ENCODE results near the gene TTN.

The TTN gene

DNA sequence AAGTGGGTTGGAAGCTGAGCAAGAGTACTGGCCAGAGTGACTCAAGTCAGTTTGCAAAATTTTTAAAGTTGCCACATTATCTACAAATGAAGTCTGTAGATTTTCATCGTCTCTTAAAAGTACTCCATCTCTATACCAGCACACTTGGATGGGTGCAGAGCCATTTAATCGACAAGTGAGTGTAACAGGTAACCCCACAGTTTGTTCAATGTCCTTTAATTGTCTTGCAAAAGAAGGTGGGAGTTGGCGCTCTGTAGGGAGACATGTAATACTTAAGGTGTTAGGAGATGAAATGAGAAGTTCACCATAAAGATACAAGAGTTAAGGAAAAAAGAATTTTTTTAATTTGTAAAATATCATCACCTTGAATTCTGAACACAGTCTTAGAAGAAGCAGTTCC lies 84.9 kb downstream of the TTN start:
- CTCF ChIA-PET: no interaction called here
- POLR2A ChIA-PET (ENCODE audit: low non-redundant PET): no interaction called here
- no peak for DNase-seq (ENCODE audit: low spot score)
- H3K27ac ChIP-seq: no peak overlapping the region
- TF ChIP-seq, protein P1, sequence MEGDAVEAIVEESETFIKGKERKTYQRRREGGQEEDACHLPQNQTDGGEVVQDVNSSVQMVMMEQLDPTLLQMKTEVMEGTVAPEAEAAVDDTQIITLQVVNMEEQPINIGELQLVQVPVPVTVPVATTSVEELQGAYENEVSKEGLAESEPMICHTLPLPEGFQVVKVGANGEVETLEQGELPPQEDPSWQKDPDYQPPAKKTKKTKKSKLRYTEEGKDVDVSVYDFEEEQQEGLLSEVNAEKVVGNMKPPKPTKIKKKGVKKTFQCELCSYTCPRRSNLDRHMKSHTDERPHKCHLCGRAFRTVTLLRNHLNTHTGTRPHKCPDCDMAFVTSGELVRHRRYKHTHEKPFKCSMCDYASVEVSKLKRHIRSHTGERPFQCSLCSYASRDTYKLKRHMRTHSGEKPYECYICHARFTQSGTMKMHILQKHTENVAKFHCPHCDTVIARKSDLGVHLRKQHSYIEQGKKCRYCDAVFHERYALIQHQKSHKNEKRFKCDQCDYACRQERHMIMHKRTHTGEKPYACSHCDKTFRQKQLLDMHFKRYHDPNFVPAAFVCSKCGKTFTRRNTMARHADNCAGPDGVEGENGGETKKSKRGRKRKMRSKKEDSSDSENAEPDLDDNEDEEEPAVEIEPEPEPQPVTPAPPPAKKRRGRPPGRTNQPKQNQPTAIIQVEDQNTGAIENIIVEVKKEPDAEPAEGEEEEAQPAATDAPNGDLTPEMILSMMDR (conservative IDR thresholded peaks at IDR 0.05; ENCODE audit: low read depth): no peak

DNA sequence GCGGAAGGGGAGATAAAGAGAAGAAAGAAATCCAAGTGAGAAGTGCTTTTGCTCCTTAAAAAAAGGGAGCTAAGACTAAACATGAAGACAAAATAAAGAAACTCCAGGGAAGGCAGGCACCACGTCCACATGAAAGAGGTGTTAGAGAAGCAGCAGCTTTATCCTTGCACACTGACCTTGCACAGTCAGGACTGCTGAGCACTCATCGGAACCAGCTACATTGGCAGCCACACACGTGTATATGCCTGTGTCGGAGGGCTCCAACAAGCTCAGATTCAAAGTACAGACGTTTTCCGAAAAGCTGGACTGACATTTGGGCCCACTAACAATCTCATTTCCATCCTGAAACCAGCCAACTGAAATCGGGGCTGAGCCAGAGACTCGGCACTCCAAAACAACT lies 88.2 kb downstream of the TTN start:
- CTCF ChIA-PET: no interaction called here

DNA sequence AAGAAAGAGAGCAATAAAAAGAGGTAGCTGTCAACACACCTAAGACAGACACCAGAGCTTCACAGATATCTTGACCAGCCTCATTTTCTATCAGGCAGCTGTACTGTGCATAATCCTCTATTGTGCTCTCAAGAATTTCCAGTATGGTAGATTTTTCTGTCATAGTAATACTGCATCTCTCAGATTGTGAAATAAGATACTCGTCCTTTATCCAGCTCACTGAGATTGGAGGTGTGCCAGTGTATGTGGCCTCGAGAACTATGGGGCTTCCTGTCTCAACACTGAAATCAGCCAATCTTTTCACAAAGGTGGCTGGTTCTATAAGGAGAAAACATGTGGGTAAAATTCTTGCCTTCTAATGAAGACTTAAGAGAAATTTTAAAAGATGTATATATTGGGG lies 88.9 kb downstream of the TTN start:
- no peak overlapping the region for H3K27ac ChIP-seq
- ChIA-PET POLR2A (ENCODE audit: low non-redundant PET) (no interaction called here), CTCF (no interaction called here)
- TF ChIP-seq, protein P1 (conservative IDR thresholded peaks at IDR 0.05; ENCODE audit: low read depth): no peak
- no peak for DNase-seq (ENCODE audit: low spot score)

More for the DNA sequence above, 88.2 kb downstream of the TTN start:
- DNase-seq (ENCODE audit: low spot score): no peak
- TF ChIP-seq, protein P1 (conservative IDR thresholded peaks at IDR 0.05; ENCODE audit: low read depth): no peak
- H3K27ac ChIP-seq: no peak overlapping the region
- POLR2A ChIA-PET (ENCODE audit: low non-redundant PET): no interaction called here

DNA sequence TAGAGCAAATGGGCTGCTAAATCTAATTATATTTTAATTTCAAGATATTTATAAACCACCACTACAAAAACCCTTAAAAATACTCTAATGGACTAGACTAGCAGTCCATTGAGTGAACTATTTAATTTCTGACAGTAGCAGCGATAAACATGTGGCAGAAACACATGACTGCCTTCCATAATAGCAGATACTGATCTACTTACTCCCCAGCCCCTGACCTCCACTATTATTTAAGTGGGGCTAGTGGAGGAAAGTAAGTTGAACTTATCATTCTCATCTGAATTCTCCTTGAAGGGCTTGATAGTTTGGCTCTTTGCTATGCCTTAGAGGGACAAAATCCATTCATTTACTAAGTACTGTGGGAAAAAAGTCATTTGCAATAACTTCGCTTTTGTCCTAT lies 90.8 kb downstream of the TTN start:
- TF ChIP-seq, protein P1 (conservative IDR thresholded peaks at IDR 0.05; ENCODE audit: low read depth): no peak
- H3K27ac ChIP-seq: no peak overlapping the region
- no peak for DNase-seq (ENCODE audit: low spot score)
- POLR2A ChIA-PET (ENCODE audit: low non-redundant PET): no interaction called here
- CTCF ChIA-PET: no interaction called here

DNA sequence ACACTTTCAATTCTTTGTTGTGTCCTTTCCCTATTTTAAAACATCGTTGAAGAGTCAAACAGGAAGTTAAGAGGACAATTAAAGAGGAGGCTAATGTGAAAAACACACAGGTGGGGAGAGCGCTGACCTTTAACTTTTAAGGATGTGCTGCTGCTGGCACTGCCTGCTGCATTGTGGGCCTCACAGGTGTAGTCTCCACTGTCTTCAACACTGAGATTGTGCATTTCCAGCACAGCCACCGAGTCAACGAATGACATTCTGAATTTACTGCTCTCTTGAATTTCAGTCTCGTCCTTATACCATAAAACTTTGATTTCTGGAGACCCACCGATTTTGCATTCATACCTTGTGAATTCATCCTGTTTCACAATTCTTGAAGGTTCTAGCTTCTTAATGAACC lies 91.9 kb downstream of the TTN start:
- H3K27ac ChIP-seq: no peak overlapping the region
- ChIA-PET CTCF (no interaction called here), POLR2A (ENCODE audit: low non-redundant PET) (no interaction called here)
- TF ChIP-seq, protein P1 (conservative IDR thresholded peaks at IDR 0.05; ENCODE audit: low read depth): no peak
- no peak for DNase-seq (ENCODE audit: low spot score)

DNA sequence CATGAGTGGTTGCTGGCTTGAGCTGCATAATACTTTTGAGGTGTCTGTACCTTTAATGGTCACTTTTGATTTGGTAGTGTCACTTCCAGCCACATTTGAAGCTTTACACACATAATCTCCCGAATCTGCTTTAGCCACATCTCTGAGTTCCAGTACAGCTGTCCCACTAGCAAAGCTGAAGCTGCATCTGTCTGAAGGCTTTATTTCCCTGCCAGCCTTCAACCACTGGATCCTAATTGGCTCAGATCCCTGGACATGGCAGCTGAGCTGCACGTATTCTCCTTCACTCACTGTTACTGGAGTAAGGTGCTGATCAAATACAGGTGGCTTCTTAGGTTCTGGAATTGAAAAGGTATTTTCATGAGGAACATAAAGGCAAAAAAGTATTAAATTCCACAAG lies 99.7 kb downstream of the TTN start:
- ChIA-PET POLR2A (ENCODE audit: low non-redundant PET) (no interaction called here), CTCF (no interaction called here)
- H3K27ac ChIP-seq: no peak overlapping the region
- DNase-seq (ENCODE audit: low spot score): no peak
- TF ChIP-seq, protein P1 (conservative IDR thresholded peaks at IDR 0.05; ENCODE audit: low read depth): no peak

DNA sequence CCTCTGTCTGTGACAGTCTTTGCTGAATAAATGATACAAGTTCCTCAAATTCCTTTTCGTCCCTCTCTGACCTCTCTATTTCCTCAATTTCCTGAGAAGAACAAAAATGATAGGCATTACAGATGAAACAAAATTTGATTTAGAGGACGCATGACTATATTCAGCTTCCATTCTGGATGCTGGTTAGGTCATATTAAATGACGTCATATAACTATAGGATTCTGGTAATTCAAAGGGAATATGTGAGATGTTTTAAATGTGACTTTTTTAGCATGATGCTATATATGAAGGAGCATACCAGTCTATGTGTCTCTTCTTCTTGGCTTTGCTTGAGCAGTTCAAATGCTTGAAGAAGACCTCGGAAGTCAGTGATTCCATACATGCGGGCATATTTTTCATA lies 102.3 kb downstream of the TTN start:
- POLR2A ChIA-PET (ENCODE audit: low non-redundant PET): no interaction called here
- no peak for DNase-seq (ENCODE audit: low spot score)
- CTCF ChIA-PET: no interaction called here
- H3K27ac ChIP-seq: no peak overlapping the region
- TF ChIP-seq, protein P1 (conservative IDR thresholded peaks at IDR 0.05; ENCODE audit: low read depth): no peak
